ENCODE results near the gene MYOM1. TPM values are rescaled to one million over a fixed set of nuclear protein-coding genes. Genes with fewer than 3 reads are reported as not detected.

Gene MYOM1
- total RNA-seq, 1 donor from 2014 or later = 878 TPM

DNA sequence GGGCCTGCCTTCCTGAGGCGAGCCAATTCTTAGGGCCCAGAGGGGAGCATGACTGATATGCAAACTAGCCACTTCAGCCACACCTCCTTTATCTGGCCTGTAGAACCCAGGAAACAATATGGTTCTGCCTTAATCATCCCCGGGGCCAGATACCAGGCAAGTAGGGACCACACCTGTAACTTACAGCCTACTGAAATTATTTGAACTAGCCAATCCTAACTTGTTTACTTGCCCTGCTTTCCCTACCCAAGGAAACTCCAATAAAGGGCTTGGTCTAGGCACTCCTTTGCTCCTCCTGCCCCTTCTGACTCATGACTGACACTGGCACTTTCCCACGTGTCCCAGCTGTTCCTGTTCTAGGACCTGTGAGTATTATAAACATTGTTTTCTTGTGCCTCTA lies 57.6 kb downstream of the MYOM1 start:
- intact Hi-C loops (cut with DNase I) = no loop called here
- no peak for DNase-seq (ENCODE audit: low spot score)

DNA sequence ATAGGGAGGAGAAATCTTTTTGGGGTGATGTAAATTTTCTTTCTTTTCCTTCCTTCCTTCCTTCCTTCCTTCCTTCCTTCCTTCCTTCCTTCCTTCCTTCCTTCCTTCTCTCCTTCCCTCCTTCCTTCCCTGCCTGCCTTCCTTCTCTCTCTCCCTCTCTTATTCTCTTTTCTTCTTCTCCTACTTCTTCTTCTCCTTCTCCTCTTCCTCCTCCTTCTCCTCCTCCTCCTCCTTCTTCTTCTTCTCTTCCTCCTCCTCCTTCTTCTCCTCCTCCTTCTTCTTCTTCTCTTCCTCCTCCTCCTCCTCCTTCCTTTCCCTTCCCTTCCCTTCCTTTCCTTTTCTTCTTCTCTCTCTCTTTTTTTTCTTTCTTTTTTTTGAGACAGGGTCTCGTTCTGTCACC lies 59.9 kb downstream of the MYOM1 start:
- intact Hi-C loops (cut with DNase I) = loop anchor here (10.0 kb wide), 1 partner anchor 225 kb away; no protein-coding TSS in a partner anchor
- DNase-seq (ENCODE audit: low spot score) = no peak

DNA sequence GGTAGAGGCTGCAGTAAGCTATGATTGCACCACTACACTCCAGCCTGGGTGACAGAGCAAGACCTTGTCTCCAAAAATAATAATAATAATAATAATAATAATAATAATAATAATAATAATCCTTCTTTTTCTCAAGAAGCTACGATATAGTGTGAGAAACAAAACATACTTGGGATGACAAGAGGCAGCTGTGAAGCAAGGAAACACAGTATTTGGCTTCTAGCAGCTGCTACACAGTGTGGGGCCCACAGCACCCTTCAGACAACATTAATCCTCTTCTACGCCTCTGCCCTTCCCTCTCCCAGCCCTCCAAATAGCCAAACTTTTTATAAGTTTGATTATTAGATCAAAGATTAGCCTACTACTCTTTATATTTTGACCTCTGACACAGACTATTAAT lies 62.2 kb downstream of the MYOM1 start:
- DNase-seq (ENCODE audit: low spot score) = no peak
- intact Hi-C loops (cut with DNase I) = loop anchor here (10.0 kb wide), 1 partner anchor 223 kb away; no protein-coding TSS in a partner anchor

DNA sequence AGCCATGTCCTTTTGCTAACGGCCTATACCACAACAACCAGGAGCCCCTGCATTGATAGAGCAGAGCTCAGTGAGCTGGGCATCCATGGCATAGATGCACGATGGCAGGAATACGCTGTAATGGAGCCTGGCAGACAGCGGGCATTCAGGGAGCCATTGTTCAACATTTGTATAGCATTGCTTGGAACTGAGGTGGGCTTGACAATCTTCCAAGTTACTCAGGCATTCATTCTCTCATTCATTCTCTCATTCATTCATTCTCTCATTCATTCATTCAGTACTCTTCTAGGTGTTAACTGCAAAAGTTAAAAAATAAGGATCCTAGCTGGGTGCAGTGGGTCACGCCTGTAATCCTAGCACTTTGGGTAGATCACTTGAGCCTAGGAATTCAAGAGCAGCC lies 62.7 kb downstream of the MYOM1 start:
- intact Hi-C loops (cut with DNase I) = loop anchor here (10.0 kb wide), 1 partner anchor 222 kb away; no protein-coding TSS in a partner anchor
- no peak for DNase-seq (ENCODE audit: low spot score)

DNA sequence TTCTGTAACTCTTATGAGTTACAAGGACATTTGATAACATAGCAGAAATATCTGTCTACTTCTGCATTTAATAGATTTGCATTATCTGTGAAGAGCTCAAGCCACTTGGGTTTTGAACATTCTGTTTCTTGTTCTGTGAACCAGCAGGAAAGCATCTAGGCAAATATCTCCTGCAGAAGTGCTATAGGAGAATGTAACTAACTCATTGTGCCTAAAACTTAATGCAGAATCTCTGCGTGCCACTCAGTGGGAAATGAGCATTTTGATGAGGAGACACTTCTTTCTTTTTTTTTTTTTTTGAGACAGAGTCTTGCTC lies 63.5 kb downstream of the MYOM1 start:
- no peak for DNase-seq (ENCODE audit: low spot score)
- intact Hi-C loops (cut with DNase I) = loop anchor here (10.0 kb wide), 1 partner anchor 221 kb away; no protein-coding TSS in a partner anchor

DNA sequence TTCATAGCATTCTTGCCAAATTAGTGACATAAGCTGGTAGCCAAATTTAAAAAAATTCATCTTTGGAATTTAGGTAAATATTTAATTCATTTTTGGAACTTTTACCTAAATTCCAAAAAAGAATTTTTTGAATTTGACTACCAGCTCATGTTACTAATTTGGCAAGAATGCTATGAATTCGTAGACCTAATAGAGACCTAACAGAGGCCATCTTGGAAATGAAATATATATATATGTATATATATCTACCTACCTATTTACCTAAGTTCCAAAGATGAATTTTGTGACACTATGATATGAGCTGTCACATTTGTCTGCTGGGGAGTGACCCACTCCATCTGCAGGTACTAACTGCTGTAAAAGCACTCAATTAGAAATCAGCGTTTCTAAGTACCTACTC lies 65.6 kb downstream of the MYOM1 start:
- no peak for DNase-seq (ENCODE audit: low spot score)
- intact Hi-C loops (cut with DNase I) = loop anchor here (5.0 to 10.0 kb wide), 2 partner anchors 88 to 219 kb away; no protein-coding TSS in a partner anchor

DNA sequence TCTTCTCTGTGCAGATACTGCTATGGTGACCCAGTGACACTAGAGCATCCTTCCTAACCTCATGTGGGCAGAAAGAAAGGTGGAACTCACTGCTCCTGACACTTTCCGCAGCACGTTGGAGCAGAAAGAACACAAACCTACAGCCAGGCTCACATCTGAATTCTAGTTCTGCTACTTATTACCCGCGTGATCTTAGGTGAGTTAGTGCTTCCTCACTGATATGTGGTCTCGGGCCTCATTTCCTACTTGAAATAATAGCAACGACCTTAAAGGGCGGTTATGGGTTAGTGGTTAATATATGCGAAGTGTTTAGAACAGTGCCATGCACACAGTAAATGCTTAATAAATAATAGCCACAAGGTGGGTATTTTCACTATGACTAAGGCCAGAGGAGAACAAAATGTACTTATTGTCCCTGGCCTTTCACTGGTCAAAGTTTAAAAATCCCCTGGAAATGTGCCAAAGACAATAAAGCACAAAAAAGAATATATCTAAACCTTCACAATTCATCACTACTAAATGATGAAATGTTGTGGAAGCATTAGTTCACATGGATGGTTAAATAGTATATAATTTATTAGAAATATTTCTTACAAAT lies 66.6 kb downstream of the MYOM1 start:
- intact Hi-C loops (cut with DNase I) = loop anchor here (5.0 to 10.0 kb wide), 2 partner anchors 89 to 218 kb away; no protein-coding TSS in a partner anchor
- DNase-seq (ENCODE audit: low spot score) = no peak

DNA sequence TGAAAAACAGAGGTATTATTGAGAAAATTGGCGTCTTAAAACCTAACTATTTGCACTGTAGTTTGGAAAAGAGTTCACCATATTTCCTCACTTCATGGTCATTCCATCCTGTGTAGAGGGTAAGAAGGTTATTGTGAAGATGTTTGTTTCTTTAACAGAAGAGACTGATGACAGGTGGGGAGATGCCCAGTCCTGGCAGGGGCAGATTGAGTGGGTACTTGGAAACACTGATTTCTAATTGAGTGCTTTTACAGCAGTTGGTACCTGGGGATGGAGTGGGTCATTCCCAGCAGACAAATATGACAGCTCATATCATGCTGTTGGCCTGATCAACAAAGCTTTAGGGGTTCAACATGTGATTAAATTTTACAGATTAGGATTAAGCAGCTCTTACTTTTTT lies 67.5 kb downstream of the MYOM1 start:
- intact Hi-C loops (cut with DNase I) = loop anchor here (5.0 to 10.0 kb wide), 2 partner anchors 90 to 217 kb away; no protein-coding TSS in a partner anchor
- DNase-seq (ENCODE audit: low spot score) = no peak

DNA sequence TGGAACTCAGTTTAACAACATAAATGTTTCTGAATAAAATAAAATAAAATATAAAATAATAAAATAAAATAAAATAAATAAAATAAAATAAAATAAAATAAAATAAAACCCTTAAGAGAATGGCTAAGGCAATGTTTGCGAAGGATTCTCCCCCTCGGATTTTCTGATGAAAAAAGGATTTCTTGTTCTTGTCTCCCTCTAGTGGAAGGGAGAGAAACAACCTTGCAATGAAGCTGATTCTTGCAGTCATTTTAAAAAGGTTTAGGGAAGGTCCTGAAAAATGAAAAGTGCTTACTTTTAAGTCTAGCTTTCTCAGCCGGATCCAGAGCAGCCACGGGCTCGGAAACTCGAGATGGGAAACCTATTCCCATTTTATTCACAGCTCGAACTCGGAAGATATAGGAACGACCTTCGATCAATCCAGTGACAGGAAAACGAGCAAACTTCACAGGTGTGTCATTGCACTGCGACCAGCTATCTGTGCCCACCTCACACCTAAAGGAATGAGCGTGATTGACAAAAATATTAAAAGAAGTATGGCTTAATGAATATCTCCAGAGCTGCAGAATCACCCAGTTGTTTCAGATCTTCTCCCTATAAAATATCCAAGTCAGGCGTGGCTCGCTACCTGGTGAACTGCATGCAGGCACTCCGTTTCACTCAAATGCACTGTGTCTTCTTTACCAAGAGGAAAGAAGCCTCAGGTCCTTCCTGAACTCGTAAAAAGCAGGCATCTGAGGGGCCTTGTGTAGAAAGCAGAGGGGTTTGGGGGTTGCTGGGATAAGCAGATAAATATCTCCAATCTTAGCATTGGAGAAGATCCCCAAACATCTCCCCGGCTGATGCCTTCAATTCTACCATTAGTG lies 68.1 kb downstream of the MYOM1 start:
- no peak for DNase-seq (ENCODE audit: low spot score)
- intact Hi-C loops (cut with DNase I) = loop anchor here (5.0 to 10.0 kb wide), 2 partner anchors 91 to 217 kb away; no protein-coding TSS in a partner anchor

DNA sequence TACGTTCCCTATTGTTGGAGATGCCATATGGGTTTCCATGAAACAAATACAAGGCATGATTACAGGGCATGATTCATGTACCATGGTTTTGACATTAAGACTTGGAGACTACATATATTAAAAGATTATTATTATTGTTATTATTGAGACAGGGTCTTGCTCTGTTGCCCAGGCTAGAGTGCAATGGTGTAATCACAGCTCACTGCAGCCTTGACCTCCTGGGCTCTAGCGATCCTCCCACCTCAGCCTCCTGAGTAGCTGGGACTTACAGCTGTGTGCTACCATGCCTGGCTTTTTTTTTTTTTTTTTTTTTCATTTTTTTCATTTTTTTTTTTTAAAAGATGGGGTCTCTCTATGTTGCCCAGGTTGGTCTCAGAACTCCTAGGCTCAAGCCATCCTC lies 69.1 kb downstream of the MYOM1 start:
- DNase-seq (ENCODE audit: low spot score) = no peak
- intact Hi-C loops (cut with DNase I) = loop anchor here (5.0 to 10.0 kb wide), 2 partner anchors 92 to 216 kb away; no protein-coding TSS in a partner anchor

DNA sequence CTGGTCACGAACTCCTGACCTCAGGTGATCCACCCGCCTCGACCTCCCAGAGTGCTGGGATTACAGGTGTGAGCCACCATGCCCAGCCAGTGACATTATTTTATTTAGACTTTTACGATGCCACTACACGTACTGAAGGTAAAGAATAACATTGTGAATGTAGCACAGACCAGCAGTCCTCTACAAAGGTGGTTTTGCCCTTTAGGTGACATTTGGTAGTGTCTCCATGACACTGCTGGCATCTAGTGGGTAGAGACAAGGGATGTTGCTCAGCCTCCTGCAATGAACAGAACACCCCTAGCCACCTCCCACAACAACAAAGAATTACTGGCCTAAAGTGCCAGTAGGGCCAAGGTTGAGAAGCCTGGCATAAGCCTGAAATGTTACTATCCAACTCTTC lies 69.5 kb downstream of the MYOM1 start:
- intact Hi-C loops (cut with DNase I) = loop anchor here (5.0 to 10.0 kb wide), 2 partner anchors 92 to 215 kb away; no protein-coding TSS in a partner anchor
- DNase-seq (ENCODE audit: low spot score) = no peak

DNA sequence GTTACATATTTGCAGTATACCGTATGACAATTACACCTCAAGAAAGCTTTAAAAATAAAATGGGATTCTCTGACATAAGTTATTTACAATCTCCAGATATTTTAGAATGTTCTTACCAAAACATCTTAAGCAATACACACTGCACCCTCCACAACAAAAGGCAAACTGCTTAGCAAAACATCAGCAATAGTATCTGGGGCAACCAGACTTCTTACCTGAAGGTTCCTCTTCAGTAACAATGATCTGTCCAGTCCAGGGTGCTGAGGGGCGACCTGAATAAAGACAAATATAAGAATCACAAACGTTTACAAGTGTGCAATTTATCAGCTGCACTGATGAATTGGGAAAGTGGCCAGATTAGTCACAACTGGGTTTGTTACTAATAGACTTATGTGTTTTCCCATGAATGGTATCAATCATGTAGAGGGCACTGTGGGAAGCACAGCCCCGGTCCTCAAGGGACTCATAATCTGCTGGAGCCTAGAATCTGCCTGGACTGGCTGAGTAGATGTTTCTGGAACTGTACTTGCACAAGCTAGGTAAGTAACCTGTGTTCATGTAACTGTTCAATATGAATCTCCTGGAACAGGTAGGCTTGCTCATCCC lies 70.7 kb downstream of the MYOM1 start:
- DNase-seq (ENCODE audit: low spot score) = no peak
- intact Hi-C loops (cut with DNase I) = no loop called here

DNA sequence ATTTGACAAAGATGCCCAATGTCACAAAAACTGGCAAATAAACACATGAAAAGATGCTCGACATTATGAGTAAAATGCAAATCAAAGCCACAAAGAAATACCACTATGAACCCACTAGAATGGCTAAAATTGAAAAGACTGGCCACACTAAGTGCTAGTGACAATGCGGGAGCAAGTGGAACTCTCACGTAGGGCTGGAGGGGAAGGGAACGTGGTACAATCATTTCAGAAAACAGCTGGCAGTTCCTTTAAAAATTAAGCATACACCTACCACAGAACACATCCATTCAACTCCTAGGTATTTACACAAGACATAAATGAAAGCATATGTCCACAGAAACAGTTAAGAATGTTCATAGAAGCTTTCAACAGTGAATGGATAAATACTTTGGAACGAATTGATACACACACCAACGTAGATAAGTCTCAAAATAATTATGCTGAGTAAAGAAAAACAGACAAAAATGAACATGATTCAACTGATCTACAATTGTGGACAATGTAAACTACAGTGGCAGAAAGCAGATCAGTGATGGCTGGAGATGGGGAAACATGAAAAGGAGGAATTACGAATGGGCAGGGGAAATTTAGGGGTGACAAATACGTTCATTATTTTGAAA lies 71.7 kb downstream of the MYOM1 start:
- no peak for DNase-seq (ENCODE audit: low spot score)
- intact Hi-C loops (cut with DNase I) = no loop called here

DNA sequence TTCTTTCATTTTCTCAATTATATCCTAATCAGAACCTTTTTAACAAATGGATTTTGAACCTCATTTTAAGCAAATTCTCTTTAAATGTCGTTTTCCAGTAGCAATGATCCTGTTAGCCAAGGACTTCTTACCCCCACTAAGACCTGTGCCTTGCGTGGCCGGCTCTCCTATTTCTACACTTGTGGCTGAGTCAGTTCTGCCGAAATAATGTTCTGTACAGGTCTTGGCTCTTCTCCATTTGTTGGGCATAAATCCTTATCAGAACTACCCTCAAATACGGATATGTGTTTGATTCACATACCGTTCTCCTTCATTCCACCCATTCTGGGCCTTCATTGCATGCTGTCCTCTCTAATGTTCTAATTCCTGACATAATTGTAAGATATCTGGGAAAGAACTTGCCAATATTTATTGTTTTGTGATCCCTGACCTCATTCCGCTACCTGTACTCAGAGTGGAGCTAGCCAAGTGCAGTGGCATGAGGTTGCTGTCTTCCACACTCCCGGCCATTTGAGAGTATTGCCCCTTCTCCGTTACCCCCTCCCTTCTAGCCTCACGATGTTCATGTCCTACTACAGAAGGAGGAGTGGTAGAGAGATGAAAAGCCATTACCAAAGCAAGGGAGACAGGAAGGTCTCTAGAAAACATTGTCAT lies 78.7 kb downstream of the MYOM1 start:
- intact Hi-C loops (cut with DNase I) = no loop called here

DNA sequence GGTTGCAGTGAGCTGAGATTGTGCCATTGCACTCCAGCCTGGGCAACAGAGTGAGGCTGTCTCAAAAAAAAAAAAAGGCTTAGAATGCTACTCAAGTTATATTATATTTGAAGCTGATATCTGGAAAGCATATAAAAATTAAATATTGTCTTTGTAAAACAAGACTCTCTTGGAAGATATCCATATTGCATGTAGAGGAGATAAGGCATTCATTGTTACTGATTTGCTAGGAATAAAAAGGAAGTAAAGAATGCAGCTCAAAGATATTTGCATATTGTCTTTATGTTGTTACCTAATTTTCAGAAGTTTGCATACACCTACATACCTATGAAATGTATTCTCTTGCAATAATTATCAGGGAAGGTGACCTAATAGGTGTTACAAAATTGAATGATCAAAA lies 79.4 kb downstream of the MYOM1 start:
- intact Hi-C loops (cut with DNase I) = no loop called here

More for the DNA sequence above, 78.7 kb downstream of the MYOM1 start:
- no peak for DNase-seq (ENCODE audit: low spot score)

DNA sequence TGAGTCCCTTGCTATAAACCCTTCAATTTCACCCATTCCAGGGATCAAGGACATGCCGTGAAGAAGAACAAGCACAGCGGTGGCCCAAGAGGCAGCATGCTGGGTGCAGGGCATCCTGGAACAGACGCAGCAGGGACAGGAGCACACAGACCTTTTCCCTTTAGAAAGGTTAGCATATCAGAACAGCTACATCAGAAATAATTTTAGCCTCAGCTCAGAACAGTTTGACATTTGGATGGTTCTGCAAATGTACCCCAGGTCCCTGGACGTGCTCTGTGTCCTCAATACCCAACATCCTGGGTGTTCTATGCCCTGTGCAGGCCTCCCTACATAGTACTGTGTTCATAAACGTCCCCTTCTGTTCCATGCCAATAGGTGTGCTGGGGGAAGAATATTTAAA lies 80.4 kb downstream of the MYOM1 start:
- intact Hi-C loops (cut with DNase I) = no loop called here
- DNase-seq (ENCODE audit: low spot score) = no peak

More for the DNA sequence above, 79.4 kb downstream of the MYOM1 start:
- no peak for DNase-seq (ENCODE audit: low spot score)

DNA sequence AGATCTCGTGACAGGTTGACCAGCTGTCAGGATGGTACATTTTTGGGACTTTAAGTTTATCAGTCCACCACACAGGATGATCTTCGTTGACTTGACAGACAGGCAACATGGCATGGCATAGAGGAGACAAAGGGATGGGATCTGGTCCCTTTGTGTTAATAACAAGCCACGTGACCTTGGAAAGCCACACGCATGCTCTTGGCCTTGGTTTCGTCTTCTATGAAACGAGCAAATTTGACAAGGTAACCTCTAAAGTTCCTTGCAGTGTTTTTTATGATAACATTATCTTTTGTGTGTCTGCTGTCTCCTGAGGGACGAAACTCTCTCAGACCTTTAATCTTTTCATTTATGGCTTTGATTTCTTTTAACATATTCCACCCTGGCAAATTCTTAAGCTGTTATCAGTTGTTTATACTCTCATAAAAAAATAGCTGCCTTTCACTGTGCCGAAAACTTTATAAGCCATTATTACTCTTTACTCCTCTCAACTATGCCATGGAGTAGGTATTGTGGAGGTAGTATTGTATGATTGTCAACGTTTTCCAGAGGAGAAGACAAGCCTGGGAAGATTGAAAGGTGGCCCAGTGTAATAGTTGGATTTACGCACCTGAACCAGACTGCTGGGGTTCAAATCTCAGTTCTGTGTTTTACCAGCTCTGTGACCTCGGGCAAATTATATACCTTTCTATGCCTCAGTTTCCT lies 81.3 kb downstream of the MYOM1 start:
- intact Hi-C loops (cut with DNase I) = no loop called here

DNA sequence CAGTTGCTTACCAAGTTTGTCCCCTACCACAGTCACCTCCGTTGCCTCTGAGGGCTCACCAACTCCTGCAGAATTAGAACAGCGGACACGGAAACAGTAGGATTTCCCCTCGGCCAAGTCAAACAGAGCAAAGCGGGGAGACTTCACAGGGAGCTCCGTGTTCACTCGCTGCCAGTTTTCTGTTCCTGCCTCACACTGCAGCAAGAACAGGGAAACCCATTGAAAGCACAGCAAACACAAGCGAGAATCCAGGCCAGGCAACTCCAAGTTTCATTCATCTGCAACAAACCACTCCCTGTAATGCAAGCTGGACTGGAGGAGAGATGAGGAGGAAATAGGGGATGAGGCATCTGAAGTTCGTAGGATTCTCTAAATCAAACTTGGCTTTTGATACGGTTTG lies 84.2 kb downstream of the MYOM1 start:
- DNase-seq (ENCODE audit: low spot score) = no peak
- intact Hi-C loops (cut with DNase I) = no loop called here

More for the DNA sequence above, 81.3 kb downstream of the MYOM1 start:
- no peak for DNase-seq (ENCODE audit: low spot score)

DNA sequence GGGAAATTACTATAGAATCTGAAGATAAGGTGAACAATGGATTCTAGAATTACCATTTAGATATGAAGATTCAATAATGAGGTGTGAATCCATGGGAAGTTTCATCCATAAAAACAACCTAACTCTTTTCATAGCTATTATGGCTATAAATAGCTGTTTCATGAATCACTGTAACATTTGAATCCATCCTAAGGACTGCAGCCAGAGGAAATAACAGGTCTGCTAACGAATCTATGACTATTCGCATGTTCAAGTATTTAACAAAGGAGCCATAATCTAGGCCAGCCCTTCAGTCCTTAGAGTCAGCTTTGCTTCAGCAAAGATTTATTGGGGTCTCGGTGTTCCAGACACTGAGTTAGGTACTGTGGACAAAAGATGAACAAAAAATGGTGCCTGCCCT lies 87.1 kb downstream of the MYOM1 start:
- DNase-seq (ENCODE audit: low spot score) = no peak
- intact Hi-C loops (cut with DNase I) = no loop called here
